SK-N-MC (cell line): Measurements from ENCODE around the gene TMCO4.

Experiments used
- DNase-seq: peaks from one replicate; pipeline ENCODE4 v3.0.0-alpha.2; 2011; ENCODE audit warnings: low read depth, low spot score
- H3K27ac ChIP-seq: fragments of 200-600 bp; sonication (generic); 2 replicates; pipeline ENCODE4 v1.5.1; 2016; ENCODE audit warnings: mixed run types
- H3K36me3 ChIP-seq: fragments of 200-600 bp; sonication (generic); 2 replicates; pipeline ENCODE4 v1.6.1; 2017; ENCODE audit warnings: antibody characterized with exemption, low read length, mixed read lengths; ENCODE audit not compliant: insufficient read depth
- H3K4me3 ChIP-seq: fragments of 200-600 bp; sonication (generic); 2 replicates; pipeline ENCODE4 v1.5.1; 2016
- H3K9ac ChIP-seq: fragments of 200-600 bp; sonication (generic); 2 replicates; pipeline ENCODE4 v1.8.0; 2017; ENCODE audit warnings: mixed run types, mixed read lengths; ENCODE audit not compliant: insufficient read length
- H3K9me3 ChIP-seq: fragments of 200-600 bp; sonication (generic); 2 replicates; pipeline ENCODE4 v1.6.1; 2017; ENCODE audit warnings: low read depth, mild to moderate bottlenecking, antibody characterized with exemption, low read length, moderate library complexity, mixed read lengths
- EZH2 ChIP-seq: fragments of 200-600 bp; sonication (generic); IDR thresholded peaks from one replicate; pipeline ENCODE4 v1.6.1; 2017; ENCODE audit warnings: antibody characterized with exemption
- FOXP2 ChIP-seq: optimal IDR thresholded peaks from 2 replicates; pipeline ENCODE3; 2011; ENCODE audit warnings: mild to moderate bottlenecking, moderate library complexity; ENCODE audit not compliant: insufficient read depth; ENCODE audit errors: extremely low read length, control extremely low read depth
- POLR2AphosphoS5 ChIP-seq: IDR thresholded peaks from 2 replicates; pipeline ENCODE4 v1.6.1; 2012; ENCODE audit warnings: mild to moderate bottlenecking, low read depth, low read length, borderline replicate concordance

The TMCO4 gene

DNA sequence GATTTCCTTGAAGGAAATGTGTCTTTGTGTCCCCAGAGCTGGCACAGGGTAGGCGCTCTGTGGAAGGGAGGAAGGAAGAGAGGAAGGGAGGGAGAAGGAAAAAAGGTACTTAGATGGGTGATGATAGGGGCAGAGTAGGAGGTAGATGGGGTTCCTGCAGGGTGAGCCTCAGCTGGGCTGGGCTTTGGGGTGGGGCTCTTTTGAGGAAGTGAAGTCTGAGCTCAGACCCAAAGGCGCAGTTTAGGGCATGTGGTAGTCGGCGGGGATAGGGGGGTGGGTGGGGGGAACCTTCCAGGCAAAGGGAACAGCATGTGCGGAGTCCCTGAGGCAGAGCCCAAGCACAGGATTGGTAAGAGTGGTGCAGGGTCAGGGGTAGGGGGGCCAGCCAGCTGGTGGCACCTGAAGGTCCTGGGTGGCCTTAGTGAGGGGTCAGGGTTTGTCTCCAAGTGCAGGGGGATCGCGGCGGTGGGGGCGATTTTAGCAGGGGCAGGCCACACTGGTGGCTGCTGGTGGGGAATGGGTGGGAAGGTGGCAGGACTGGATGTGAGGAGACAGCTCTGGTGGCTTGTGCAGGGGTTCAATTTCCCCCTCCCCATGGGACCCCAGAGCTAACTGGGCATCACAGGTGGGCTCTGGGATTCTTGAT is 143.5 kb downstream of the TMCO4 start:
- H3K4me3 ChIP-seq, result no peak overlapping the region
- H3K9ac ChIP-seq, result no peak overlapping the region
- DNase-seq, result no peak
- H3K27ac ChIP-seq, result no peak overlapping the region
- no peaks in the 10 kb centered on the region for H3K9me3 ChIP-seq
- no peak for TF ChIP-seq POLR2AphosphoS5
- TF ChIP-seq EZH2, result no peak
- no peak for TF ChIP-seq FOXP2
- H3K36me3 ChIP-seq, result no peaks in the 10 kb centered on the region

DNA sequence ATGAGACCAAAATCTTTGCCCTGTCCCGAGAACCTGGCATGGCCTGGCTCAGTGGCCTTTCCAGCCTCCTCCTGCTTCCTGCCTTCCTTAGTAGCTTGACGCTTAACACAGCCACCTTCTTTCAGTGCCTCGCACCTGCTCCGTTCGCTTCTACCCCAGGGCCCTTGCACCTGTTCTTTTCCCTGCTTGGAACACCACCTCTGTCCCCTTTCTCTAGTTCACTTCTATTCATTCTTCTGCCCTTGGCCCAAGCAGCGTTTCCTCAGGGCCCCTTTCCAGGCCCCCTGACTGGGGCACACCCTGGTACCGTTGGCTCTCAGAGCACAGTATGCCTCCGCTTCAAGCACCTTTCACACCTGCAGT is 144.0 kb downstream of the TMCO4 start:
- no peaks in the 10 kb centered on the region for H3K36me3 ChIP-seq
- H3K4me3 ChIP-seq, result no peak overlapping the region
- no peak for DNase-seq
- no peaks in the 10 kb centered on the region for H3K9me3 ChIP-seq
- H3K9ac ChIP-seq, result no peak overlapping the region
- H3K27ac ChIP-seq, result no peak overlapping the region
- TF ChIP-seq EZH2, result no peak
- TF ChIP-seq FOXP2, result no peak
- TF ChIP-seq POLR2AphosphoS5, result no peak

DNA sequence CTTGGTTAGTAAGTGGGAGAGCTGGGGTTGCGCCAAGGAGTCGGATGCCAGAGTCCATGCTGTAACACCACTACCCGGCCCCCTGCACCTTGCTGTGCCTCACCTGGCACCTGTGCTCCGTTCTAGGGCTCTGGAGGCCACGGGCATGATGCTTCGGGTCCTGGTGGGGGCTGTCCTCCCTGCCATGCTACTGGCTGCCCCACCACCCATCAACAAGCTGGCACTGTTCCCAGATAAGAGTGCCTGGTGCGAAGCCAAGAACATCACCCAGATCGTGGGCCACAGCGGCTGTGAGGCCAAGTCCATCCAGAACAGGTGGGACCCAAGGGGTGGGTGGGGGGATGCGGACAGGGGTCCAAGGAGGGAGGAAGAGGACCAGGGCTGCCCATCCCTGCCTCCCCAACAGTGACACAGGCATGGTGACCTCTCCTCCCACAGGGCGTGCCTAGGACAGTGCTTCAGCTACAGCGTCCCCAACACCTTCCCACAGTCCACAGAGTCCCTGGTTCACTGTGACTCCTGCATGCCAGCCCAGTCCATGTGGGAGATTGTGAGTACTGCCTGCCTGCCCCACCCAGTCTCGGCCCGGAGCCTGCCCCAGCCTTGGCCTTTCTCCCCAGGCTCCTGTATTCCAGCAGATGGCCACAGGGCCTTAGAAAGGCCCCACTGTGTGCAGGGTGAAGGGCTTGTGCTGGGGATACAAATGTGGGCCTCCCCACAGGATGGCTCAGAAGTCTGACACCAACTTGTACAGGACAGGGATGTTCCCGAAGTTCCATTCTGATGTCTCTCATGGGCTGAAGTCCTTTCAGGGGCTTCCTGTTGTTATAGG is 144.6 kb downstream of the TMCO4 start:
- Histone ChIP-seq H3K4me3 (no peak overlapping the region), H3K27ac (no peak overlapping the region), H3K9me3 (no peaks in the 10 kb centered on the region), H3K9ac (no peak overlapping the region), H3K36me3 (no peaks in the 10 kb centered on the region)
- no peak for TF ChIP-seq POLR2AphosphoS5
- no peak for TF ChIP-seq FOXP2
- no peak for TF ChIP-seq EZH2
- no peak for DNase-seq

DNA sequence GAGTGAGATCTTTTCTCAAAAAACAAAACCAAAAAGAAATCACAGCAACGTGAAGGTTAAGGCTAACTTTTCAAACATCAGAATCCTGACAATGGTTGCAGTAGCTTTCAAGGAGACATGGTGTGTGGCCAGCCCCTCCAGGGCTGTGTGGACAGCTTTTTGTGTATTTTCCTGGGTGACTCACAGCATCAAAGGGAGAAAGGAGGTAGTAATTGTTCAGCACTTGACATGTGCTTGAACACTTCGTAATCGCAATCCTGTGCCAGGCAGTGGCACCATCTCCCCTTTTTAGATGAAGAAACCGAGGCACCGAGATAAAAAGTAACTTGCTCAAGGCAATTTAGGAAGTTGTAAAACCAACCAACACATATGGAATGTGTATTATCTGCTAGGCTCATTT is 145.3 kb downstream of the TMCO4 start:
- Histone ChIP-seq H3K27ac (no peak overlapping the region), H3K4me3 (no peak overlapping the region)

DNA sequence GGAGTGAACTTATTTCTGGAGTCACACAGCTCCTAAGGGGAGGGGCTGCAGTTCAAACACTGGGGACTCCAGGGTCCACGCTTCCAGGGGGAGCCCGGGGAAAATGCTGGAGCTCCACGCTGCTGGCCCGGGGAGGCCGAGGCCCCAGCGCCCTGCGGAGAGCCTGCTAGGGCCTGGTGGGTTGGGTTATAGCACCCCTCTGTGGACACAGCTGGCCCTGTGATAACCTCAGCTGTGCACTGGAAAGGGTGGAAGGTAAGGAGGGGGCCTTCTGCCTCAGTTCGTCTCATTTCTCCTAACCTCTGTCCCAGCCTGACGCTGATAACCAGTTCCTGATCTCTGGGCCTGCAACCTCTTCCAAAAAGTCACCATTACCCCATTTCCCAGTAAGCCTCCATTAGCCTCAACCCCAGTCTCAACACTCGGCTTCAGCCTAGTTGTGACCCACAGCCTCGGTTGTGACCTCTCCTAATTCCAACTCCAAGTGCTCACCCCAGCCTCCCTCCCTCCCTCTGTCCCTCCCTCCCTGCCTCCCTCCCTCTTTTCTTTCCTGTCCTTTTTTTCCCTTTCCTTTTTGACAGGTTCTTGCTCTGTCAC is 148.5 kb downstream of the TMCO4 start:
- no peak for TF ChIP-seq FOXP2
- TF ChIP-seq POLR2AphosphoS5, result no peak
- TF ChIP-seq EZH2, result no peak
- no peak for DNase-seq
- Histone ChIP-seq H3K36me3 (no peaks in the 10 kb centered on the region), H3K27ac (no peak overlapping the region), H3K9ac (no peak overlapping the region), H3K4me3 (no peak overlapping the region), H3K9me3 (no peaks in the 10 kb centered on the region)

More for the DNA sequence above, 145.3 kb downstream of the TMCO4 start:
- H3K36me3 ChIP-seq, result no peaks in the 10 kb centered on the region
- no peak for DNase-seq
- no peak overlapping the region for H3K9ac ChIP-seq
- TF ChIP-seq POLR2AphosphoS5, result no peak
- TF ChIP-seq FOXP2, result no peak
- no peak for TF ChIP-seq EZH2
- no peaks in the 10 kb centered on the region for H3K9me3 ChIP-seq

DNA sequence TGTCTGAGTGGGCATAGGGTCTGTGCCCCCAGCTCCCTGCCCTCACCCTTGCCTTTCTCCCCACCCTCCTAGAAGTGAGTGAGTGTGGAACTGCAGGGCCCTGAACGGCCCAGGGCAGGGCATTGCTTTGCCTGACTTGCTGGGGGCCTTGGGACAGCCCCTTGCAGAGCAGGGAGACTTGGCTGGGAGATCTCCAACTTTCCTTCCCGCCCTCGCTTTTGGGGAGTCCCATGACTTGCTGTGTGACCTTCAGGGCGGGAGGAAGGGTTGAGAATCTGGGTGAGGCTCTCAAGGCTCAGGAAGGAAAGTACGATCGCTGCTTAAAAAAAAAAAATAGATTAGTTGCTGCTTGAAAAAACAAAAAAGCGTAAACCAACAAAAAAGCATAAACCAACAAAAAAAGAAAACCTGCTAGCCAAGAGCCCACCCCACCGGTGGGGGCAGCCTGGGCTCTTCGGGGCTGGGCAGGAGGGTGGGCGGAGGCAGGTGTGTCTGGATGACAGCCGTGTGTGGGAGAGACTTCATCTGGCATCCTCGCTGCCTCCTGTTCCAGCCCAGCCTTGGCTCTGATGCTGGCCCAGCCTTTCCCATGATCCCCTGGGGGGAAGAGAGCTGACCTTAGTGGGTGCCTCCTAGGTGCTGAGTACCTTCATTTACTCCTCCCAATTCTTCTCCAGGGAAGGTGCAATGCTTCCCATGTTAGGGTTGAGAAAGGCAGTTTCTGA is 149.1 kb downstream of the TMCO4 start:
- Histone ChIP-seq H3K9ac (no peak overlapping the region), H3K9me3 (no peaks in the 10 kb centered on the region), H3K4me3 (no peak overlapping the region), H3K27ac (no peak overlapping the region), H3K36me3 (no peaks in the 10 kb centered on the region)
- TF ChIP-seq FOXP2, result no peak
- TF ChIP-seq EZH2, result no peak
- no peak for TF ChIP-seq POLR2AphosphoS5
- no peak for DNase-seq

DNA sequence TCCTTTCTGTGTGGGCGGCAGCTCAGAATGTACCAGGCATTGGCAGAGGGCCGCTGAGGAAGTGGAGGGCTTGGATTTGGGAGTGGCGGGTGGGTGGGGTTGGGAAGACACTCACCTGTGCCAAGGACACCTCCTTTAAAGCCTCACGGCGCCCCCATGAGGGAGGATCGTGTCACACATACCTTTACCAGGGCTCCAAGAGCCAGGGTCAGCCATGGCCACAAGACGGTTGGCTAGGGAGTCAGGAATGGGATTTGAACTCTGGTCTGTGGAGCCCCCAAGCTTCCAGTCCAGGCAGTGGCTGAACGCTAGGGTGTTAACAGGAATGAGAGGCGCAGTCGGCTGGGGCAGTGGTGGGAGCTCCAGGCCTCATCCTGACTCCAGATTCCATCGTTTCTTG is 151.0 kb downstream of the TMCO4 start:
- TF ChIP-seq POLR2AphosphoS5 (no peak), EZH2 (no peak), FOXP2 (no peak)
- DNase-seq, result no peak
- Histone ChIP-seq H3K9me3 (no peaks in the 10 kb centered on the region), H3K27ac (no peak overlapping the region), H3K9ac (no peak overlapping the region), H3K4me3 (no peak overlapping the region), H3K36me3 (no peaks in the 10 kb centered on the region)

DNA sequence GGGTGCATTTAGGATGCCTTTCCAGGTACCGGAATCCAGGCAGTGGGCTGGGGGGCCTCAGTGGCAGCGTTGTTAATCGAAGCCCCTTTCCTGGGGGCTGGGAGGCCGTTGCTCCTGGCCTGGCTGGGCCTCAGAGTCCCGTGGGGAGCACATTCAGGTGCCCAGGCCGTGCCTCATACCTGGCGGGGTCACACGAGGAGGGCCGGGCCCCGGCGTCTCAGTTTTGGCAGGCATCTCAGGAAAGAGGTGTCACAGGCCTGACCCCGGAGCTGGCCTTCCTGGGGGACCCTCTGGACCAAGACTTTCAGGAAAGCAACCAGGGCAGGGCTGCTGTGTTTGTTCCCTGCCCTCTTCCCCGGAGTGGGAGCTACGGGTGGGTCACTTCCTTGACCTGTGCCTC is 151.5 kb downstream of the TMCO4 start:
- no peak overlapping the region for H3K4me3 ChIP-seq

More for the DNA sequence above, 151.5 kb downstream of the TMCO4 start:
- Histone ChIP-seq H3K27ac (no peak overlapping the region), H3K36me3 (no peaks in the 10 kb centered on the region), H3K9me3 (no peaks in the 10 kb centered on the region), H3K9ac (no peak overlapping the region)
- DNase-seq, result no peak
- no peak for TF ChIP-seq FOXP2
- TF ChIP-seq EZH2, result no peak
- no peak for TF ChIP-seq POLR2AphosphoS5
